H1 (cell line): ENCODE data around the gene CMKLR1.

Experiments
- JUN ChIP-seq: IDR thresholded peaks from 2 replicates; pipeline ENCODE4 v1.6.1; 2011; ENCODE audit warnings: low read depth, mild to moderate bottlenecking, improper control_type of control experiment, low read length
- RBBP5 ChIP-seq: IDR thresholded peaks from 2 replicates; pipeline ENCODE4 v1.7.1; 2012; ENCODE audit warnings: low read depth, mild to moderate bottlenecking, inconsistent platforms, low read length, moderate library complexity, borderline replicate concordance

DNA sequence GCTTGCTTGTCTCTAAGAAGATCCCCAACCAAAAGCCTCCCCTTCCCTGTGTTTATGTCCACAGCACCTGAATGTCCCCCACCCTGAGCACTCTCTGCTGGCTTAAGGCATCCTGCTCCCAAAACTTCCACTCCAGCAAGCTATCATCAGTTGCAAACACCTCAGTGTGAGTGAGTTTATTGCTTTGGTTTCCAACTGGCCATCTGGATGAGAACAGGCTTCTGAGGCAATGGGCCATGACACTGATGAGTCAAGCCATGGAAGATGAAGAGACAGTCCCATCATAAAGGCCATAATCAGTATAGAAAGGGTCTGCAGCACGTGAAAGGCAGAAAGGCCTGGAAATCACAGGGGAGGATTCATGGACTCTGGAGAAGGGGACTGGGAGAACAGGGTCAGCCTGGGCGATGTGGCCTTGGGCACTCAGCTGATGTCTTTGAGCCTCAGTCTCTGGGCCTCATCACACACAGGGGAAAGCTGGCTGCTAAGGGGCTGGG lies 12.8 kb downstream of the CMKLR1 start:
- TF ChIP-seq RBBP5 (no peak), JUN (no peak)
